DOHH2 (cell line): ENCODE results near the gene OTULINL.

Experiments used
- H3F3A ChIP-seq: fragments of 200-600 bp; sonication (generic), shearing (Covaris generic); 2 replicates; pipeline ENCODE4 v1.6.0; 2016; ENCODE audit warnings: antibody characterized with exemption, mild to moderate bottlenecking; ENCODE audit not compliant: control insufficient read depth, insufficient read depth
- H3K27ac ChIP-seq: fragments of 200-600 bp; sonication (generic); 2 replicates; pipeline ENCODE4 v1.5.1; 2014; ENCODE audit warnings: low read depth, mild to moderate bottlenecking, low read length, moderate library complexity
- H3K27me3 ChIP-seq: fragments of 200-600 bp; sonication (generic); 2 replicates; pipeline ENCODE4 v1.6.1; 2014; ENCODE audit warnings: mild to moderate bottlenecking, low read length, mixed read lengths; ENCODE audit not compliant: control insufficient read depth
- H3K36me3 ChIP-seq: fragments of 200-600 bp; sonication (generic); 2 replicates; pipeline ENCODE4 v1.6.1; 2014; ENCODE audit warnings: mild to moderate bottlenecking, low read length, moderate library complexity, mixed read lengths; ENCODE audit not compliant: control insufficient read depth
- H3K4me1 ChIP-seq: fragments of 200-600 bp; sonication (generic); 2 replicates; pipeline ENCODE4 v1.6.1; 2014; ENCODE audit warnings: mild to moderate bottlenecking, low read length, mixed read lengths; ENCODE audit not compliant: control insufficient read depth
- H3K4me2 ChIP-seq: fragments of 200-600 bp; sonication (generic); 2 replicates; pipeline ENCODE4 v1.6.0; 2014; ENCODE audit warnings: mild to moderate bottlenecking, low read length, moderate library complexity
- H3K4me3 ChIP-seq: fragments of 200-600 bp; sonication (generic); 2 replicates; pipeline ENCODE4 v1.5.1; 2014; ENCODE audit warnings: mild to moderate bottlenecking, low read length, mixed read lengths
- H3K79me2 ChIP-seq: fragments of 200-600 bp; sonication (generic); 2 replicates; pipeline ENCODE4 v1.6.1; 2014; ENCODE audit warnings: mild to moderate bottlenecking, low read length, mixed read lengths; ENCODE audit not compliant: control insufficient read depth
- H3K9me2 ChIP-seq: fragments of 200-600 bp; sonication (generic); replicated peaks from 2 replicates; pipeline ENCODE4 v1.6.1; 2014; ENCODE audit warnings: mild to moderate bottlenecking, low read length, mixed read lengths; ENCODE audit not compliant: control insufficient read depth
- H3K9me3 ChIP-seq: fragments of 200-600 bp; sonication (generic); 2 replicates; pipeline ENCODE4 v1.6.1; 2014; ENCODE audit warnings: antibody characterized with exemption, low read length, mixed read lengths; ENCODE audit not compliant: control insufficient read depth, insufficient read depth
- H4K20me1 ChIP-seq: fragments of 200-600 bp; sonication (generic); 2 replicates; pipeline ENCODE4 v1.6.0; 2014; ENCODE audit warnings: low read depth, mild to moderate bottlenecking, antibody characterized with exemption, low read length, moderate library complexity; ENCODE audit not compliant: control insufficient read depth, insufficient read depth
- EZH2phosphoT487 ChIP-seq: fragments of 200-600 bp; sonication (generic); IDR thresholded peaks from 2 replicates; pipeline ENCODE4 v1.6.1; 2017; ENCODE audit warnings: borderline replicate concordance, mild to moderate bottlenecking, antibody characterized with exemption, low read length, moderate library complexity, mixed read lengths
- TF ChIP-seq, protein P1 (sequence below): fragments of 200-600 bp; sonication (generic); IDR thresholded peaks from one replicate; pipeline ENCODE4 v1.5.1; 2014; ENCODE audit warnings: antibody characterized with exemption, mild to moderate bottlenecking, low read depth, low read length; ENCODE audit not compliant: poor library complexity, severe bottlenecking

The OTULINL gene

DNA sequence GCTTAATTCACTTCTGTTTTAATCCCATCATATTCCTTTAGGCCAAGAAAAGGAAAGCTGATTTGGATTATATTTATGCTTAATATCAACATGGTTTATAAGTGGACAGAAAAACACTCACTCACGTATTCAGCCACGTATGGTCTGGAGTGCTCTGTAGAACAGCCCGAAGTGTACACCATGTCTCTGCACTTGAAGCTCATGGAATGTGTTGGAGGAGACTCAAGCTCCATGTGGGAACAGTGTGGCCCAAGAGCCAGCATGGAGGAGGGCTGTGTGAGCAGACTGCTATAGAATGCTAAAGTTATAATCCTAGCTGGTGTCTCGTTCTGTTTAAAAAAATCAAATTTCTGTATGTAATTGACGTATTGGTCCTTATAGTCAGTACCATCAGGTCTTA, 32.9 kb downstream of the OTULINL start:
- TF ChIP-seq, protein P1, sequence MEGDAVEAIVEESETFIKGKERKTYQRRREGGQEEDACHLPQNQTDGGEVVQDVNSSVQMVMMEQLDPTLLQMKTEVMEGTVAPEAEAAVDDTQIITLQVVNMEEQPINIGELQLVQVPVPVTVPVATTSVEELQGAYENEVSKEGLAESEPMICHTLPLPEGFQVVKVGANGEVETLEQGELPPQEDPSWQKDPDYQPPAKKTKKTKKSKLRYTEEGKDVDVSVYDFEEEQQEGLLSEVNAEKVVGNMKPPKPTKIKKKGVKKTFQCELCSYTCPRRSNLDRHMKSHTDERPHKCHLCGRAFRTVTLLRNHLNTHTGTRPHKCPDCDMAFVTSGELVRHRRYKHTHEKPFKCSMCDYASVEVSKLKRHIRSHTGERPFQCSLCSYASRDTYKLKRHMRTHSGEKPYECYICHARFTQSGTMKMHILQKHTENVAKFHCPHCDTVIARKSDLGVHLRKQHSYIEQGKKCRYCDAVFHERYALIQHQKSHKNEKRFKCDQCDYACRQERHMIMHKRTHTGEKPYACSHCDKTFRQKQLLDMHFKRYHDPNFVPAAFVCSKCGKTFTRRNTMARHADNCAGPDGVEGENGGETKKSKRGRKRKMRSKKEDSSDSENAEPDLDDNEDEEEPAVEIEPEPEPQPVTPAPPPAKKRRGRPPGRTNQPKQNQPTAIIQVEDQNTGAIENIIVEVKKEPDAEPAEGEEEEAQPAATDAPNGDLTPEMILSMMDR, result no peak
- TF ChIP-seq EZH2phosphoT487, result no peak
- H3K9me2 ChIP-seq, result no peaks in the 10 kb centered on the region

DNA sequence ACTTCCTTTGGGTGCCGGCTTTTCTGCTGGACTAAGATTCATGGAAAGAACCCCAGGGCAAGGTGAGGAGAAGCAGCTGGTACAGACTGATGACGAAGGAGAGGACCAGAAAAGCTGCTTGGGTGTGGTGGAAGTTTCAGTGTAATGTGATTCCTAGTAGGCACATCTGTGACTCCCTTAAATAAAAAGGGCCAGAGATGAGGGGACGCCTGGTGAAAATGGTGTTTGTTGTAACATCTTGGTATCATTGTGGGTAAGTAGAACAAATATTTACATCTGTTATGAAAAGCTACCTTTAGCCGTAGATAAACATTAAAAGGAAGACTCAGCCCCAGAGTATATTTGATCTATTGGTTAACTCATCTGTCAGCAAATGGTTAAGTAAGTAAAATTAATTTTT, 33.8 kb downstream of the OTULINL start:
- no peaks in the 10 kb centered on the region for H3K9me3 ChIP-seq
- H3K4me1 ChIP-seq, result no peaks in the 10 kb centered on the region
- no peak for TF ChIP-seq EZH2phosphoT487
- TF ChIP-seq, protein P1, result no peak
- H3K27me3 ChIP-seq, result no peaks in the 10 kb centered on the region; the same call in 1 of the 2 replicates
- no peaks in the 10 kb centered on the region for H3K79me2 ChIP-seq
- no peaks in the 10 kb centered on the region for H4K20me1 ChIP-seq
- no peaks in the 10 kb centered on the region for H3K9me2 ChIP-seq
- H3K4me3 ChIP-seq, result no peak overlapping the region
- no peak overlapping the region for H3K4me2 ChIP-seq
- no peaks in the 10 kb centered on the region for H3K36me3 ChIP-seq
- H3K27ac ChIP-seq, result no peak overlapping the region
- H3F3A ChIP-seq, result no peaks in the 10 kb centered on the region

More for the DNA sequence above, 32.9 kb downstream of the OTULINL start:
- no peaks in the 10 kb centered on the region for H3K36me3 ChIP-seq
- no peaks in the 10 kb centered on the region for H3K9me3 ChIP-seq
- H3F3A ChIP-seq, result no peaks in the 10 kb centered on the region
- no peaks in the 10 kb centered on the region for H3K4me1 ChIP-seq
- H4K20me1 ChIP-seq, result no peaks in the 10 kb centered on the region
- no peak overlapping the region for H3K27ac ChIP-seq
- no peak overlapping the region for H3K4me2 ChIP-seq
- no peak overlapping the region for H3K4me3 ChIP-seq
- H3K27me3 ChIP-seq, result no peaks in the 10 kb centered on the region; the same call in 1 of the 2 replicates
- no peaks in the 10 kb centered on the region for H3K79me2 ChIP-seq

DNA sequence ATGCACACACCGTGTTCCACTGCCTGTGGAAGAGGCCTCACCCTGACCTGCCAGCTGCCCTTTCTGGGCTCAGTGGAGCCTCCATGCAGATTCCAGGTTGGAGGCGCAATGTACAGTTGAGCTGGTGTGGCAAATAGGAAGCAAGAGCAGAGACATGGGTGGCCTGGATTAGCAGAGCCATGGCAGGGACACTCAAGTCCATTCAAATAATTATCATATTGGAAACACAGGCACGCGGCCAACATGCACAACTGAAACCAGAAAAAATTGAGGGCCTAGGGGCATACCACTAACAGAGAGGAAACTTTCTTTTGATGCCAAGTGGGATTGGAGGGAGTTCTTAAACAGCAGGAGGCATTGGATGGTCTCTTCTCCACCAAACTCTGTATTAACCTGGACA, 35.8 kb downstream of the OTULINL start:
- Histone ChIP-seq H3K36me3 (no peaks in the 10 kb centered on the region), H3K27ac (no peak overlapping the region), H3K27me3 (no peaks in the 10 kb centered on the region; the same call in 1 of the 2 replicates), H3K79me2 (no peaks in the 10 kb centered on the region), H3K4me1 (no peaks in the 10 kb centered on the region), H4K20me1 (no peaks in the 10 kb centered on the region), H3K9me2 (no peaks in the 10 kb centered on the region), H3K4me2 (no peak overlapping the region), H3K4me3 (no peak overlapping the region), H3K9me3 (no peaks in the 10 kb centered on the region), H3F3A (no peaks in the 10 kb centered on the region)
- TF ChIP-seq, protein P1, result no peak
- TF ChIP-seq EZH2phosphoT487, result no peak

DNA sequence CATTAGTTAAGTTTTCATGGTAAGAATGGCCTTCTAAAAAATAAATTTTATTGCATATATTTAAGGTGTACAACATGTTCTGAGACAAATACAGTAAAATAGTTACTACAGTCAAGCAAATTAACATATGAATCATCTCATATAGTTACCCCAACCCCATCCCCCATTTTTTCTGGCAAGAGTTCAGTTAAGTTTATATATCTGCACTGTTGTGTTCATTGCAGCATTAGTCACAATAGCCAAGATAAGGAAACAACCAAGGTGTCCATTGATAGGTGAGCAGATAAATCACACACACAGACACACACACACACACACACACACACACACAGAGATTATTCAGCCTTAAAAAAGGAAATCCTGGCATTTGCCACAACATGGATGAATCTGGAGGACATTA, 45.7 kb downstream of the OTULINL start:
- Histone ChIP-seq H3K4me3 (no peak overlapping the region), H3K27me3 (no peaks in the 10 kb centered on the region), H4K20me1 (no peaks in the 10 kb centered on the region), H3K79me2 (no peaks in the 10 kb centered on the region), H3K36me3 (no peaks in the 10 kb centered on the region), H3K4me1 (no peaks in the 10 kb centered on the region), H3K4me2 (no peak overlapping the region), H3K9me3 (no peaks in the 10 kb centered on the region), H3K27ac (no peak overlapping the region), H3F3A (no peaks in the 10 kb centered on the region), H3K9me2 (no peaks in the 10 kb centered on the region)
- no peak for TF ChIP-seq EZH2phosphoT487
- TF ChIP-seq, protein P1, result no peak
